HG03103 (cell line): ENCODE measurements around the gene TNFAIP2.
A peak's percentile ranks its signal among the peaks of the same experiment; 100 is the strongest.

ENCODE experiments used
- ATAC-seq: cut with Tn5 transposase; IDR thresholded peaks from one replicate; pipeline ENCODE4 v1.9.1; 2021; ENCODE audit warnings: low read depth; ENCODE audit not compliant: unreplicated experiment

TNFAIP2 gene

GRCh38 chr14:103133210-103134140 lies 10.2 kb downstream of the TNFAIP2 start:
- no peak for ATAC-seq

GRCh38 chr14:103134405-103134804 lies 11.1 kb downstream of the TNFAIP2 start:
- ATAC-seq = no peak

- ATAC-seq = no peak
Measured at GRCh38 chr14:103134919-103135318, 11.7 kb downstream of the TNFAIP2 start.

GRCh38 chr14:103135333-103136260 lies 12.3 kb downstream of the TNFAIP2 start:
- ATAC-seq = no peak

GRCh38 chr14:103136388-103137271 lies 13.4 kb downstream of the TNFAIP2 start:
- ATAC-seq = no peak

GRCh38 chr14:103137689-103138300 lies 14.5 kb downstream of the TNFAIP2 start:
- ATAC-seq = no peak

- ATAC-seq = no peak
Measured at GRCh38 chr14:103138301-103139131, 15.3 kb downstream of the TNFAIP2 start.

GRCh38 chr14:103139132-103140025 lies 16.1 kb downstream of the TNFAIP2 start:
- no peak for ATAC-seq

GRCh38 chr14:103140316-103141109 lies 17.3 kb downstream of the TNFAIP2 start:
- peak; percentile 81 for ATAC-seq

- ATAC-seq = peak; percentile 23
Measured at GRCh38 chr14:103141117-103141796, 18.0 kb downstream of the TNFAIP2 start.

GRCh38 chr14:103142026-103142425 lies 18.8 kb downstream of the TNFAIP2 start:
- no peak for ATAC-seq

GRCh38 chr14:103142721-103143302 lies 19.6 kb downstream of the TNFAIP2 start:
- ATAC-seq = no peak

GRCh38 chr14:103143506-103143905 lies 20.2 kb downstream of the TNFAIP2 start:
- no peak for ATAC-seq

GRCh38 chr14:103144085-103144484 lies 20.8 kb downstream of the TNFAIP2 start:
- ATAC-seq = no peak

GRCh38 chr14:103146141-103146709 lies 23.0 kb downstream of the TNFAIP2 start:
- ATAC-seq = no peak
